Fibroblast of the aortic adventitia (primary cell): ENCODE results near the gene SFXN4. TPM values are rescaled to one million over a fixed set of nuclear protein-coding genes. Genes with fewer than 3 reads are reported as not detected.
"Not testable (repeated sequence)": the region's sequence is repeated elsewhere in the genome, so short reads cannot be mapped to it uniquely, and the experiment has no call there.

Experiments
- DNase-seq: peaks from one replicate; pipeline ENCODE4 v3.0.0-alpha.2; 2010; ENCODE audit warnings: low read depth
- H3K4me3 ChIP-seq: 2 replicates; pipeline ENCODE4 v1.5.1; 2011; ENCODE audit warnings: low read depth, mild to moderate bottlenecking, control low read depth, low read length, moderate library complexity
- total RNA-seq: library from RNA; depleted of rRNA; stranded (reverse); fragments of >200 nt; gene quantifications from 2 replicates; pipeline ENCODE4 v1.2.3, GENCODE V29; 2012; ENCODE audit warnings: low replicate concordance
- TF ChIP-seq, protein P1 (sequence below): IDR thresholded peaks from 2 replicates; pipeline ENCODE4 v1.5.1; 2011; ENCODE audit warnings: mild to moderate bottlenecking, low read length, control low read depth, inconsistent platforms; ENCODE audit not compliant: insufficient read depth

Gene SFXN4
- total RNA-seq, 1 donor: 25.6 TPM

DNA sequence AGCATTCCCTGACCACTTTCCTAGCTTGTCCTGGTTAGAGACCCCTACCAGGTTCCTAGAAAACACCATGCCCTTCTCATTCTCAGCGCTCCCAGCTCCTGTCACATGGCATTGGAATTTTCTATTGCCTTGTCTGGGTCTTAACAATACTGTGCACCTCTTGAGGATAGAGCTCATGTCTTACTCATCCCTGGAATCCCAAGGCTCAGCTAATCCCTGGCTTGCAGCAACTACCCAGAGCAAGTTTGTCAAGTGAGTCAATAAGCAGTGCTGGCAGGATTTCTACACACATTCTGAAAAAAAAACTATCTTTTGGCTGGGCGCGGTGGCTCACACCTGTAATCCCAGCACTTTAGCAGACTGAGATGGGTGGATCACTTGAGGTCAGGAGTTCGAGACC, 24.8 kb upstream of the SFXN4 start:
- DNase-seq: peak; percentile 96
- TF ChIP-seq, protein P1, sequence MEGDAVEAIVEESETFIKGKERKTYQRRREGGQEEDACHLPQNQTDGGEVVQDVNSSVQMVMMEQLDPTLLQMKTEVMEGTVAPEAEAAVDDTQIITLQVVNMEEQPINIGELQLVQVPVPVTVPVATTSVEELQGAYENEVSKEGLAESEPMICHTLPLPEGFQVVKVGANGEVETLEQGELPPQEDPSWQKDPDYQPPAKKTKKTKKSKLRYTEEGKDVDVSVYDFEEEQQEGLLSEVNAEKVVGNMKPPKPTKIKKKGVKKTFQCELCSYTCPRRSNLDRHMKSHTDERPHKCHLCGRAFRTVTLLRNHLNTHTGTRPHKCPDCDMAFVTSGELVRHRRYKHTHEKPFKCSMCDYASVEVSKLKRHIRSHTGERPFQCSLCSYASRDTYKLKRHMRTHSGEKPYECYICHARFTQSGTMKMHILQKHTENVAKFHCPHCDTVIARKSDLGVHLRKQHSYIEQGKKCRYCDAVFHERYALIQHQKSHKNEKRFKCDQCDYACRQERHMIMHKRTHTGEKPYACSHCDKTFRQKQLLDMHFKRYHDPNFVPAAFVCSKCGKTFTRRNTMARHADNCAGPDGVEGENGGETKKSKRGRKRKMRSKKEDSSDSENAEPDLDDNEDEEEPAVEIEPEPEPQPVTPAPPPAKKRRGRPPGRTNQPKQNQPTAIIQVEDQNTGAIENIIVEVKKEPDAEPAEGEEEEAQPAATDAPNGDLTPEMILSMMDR: no peak
- no peak overlapping the region for H3K4me3 ChIP-seq

DNA sequence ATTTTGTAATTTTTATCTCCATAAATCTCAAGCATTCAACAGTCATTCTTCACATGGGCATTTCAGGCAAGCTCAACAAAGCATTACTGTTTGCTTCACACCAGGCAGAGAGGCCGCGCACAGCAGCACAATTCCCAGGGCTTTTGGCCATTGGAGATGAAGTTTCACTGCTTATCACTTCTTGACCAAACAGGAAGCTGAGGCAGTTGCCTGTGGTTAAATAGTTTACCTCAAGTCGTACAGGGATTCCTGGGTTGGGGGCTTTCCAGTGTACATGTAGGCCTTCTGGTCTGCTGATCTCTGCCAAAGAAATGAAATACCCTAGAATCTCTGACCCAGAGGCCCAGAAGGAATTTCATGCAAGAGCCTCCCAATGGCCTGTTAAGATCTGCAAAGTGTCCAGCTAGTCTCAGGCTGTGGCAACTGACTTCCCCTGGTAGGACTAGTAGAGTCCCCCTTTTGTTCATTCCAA, 24.3 kb upstream of the SFXN4 start:
- TF ChIP-seq, protein P1: no peak
- no peak overlapping the region for H3K4me3 ChIP-seq
- peak; percentile 77 for DNase-seq

GRCh38 chr10:119183664-119184412, 18.3 kb upstream of the SFXN4 start:
- no peak overlapping the region for H3K4me3 ChIP-seq
- peak; percentile 45 for DNase-seq
- TF ChIP-seq, protein P1: no peak

GRCh38 chr10:119180850-119181400, 15.4 kb upstream of the SFXN4 start:
- not testable (repeated sequence) for DNase-seq, H3K4me3 ChIP-seq

DNA sequence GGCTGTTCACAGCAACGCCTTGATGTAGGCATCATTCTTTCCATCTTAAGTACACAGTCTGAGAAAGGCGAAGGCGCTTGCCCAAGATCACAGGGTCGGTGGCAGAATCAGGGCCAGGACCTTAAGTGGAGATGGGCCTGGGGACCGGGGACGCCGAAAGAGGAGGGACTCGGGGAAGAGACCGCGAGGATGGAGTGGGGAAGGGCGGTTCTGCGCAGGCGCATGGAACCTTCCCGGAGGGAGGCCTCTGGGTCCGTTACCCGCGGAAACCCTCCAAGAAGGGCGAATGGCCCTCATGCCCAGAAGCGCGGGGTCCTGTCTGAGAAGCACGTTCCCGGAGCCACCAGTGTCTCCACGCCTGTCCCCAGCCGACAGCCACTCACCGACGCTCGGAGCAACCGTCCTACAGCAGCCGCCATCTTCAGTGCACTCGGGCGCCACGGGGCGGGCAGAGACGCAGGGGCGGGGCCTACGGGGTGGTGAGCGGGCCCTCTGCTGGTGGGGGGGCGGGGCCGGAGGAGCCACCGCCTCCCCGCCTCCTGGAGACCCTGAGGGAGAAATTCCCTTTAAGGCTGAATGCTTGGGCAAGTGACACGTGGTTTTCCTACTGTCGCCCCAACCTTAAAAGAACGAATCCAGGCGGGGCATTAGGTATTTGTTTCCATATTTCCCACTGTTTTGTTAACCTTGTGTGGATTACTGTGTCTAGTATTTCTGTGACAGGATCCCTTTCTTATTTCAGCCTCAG, 13.0 kb upstream of the SFXN4 start, which contains the start of gene PRDX3:
TSS of gene PRDX3 (minus strand) at position 441 of the 748 bp plus-strand sequence. CDS start at position 419, 22 bp downstream.
- TF ChIP-seq, protein P1: no peak

DNA sequence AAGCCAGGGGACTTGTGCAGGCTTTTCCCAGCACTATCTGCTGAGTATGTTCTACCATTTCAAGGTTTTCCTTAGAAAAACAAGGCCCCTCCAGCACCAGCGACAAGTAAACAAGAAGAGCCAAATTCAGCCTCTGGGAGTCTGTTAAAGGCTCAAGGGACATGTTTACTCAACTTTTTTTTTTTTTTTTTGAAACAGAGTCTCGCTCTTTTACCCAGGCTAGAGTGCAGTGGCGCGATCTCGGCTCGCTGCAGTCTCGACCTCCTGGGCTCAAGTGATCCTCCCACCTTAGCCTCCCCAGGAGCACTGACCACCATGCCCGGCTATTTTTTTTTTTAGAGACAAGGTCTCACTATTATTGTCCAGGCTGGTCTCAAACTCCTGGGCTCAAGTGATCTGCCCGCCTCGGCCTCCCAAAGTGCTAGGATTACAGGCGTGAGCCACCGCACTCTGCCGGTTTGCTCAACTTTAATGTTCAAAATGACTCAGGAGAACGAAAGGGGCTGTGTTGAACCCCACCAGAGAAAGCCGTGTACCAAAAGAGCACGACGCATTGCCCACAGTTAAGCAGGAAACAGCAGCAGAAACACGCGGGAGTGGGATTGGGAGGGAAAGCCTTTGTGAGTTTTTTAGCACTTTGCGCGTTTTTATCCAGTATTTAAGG, 12.3 kb upstream of the SFXN4 start:
- DNase-seq: no peak
- peak overlapping the region; percentile 98 for H3K4me3 ChIP-seq
- TF ChIP-seq, protein P1: no peak

More for the DNA sequence above, 13.0 kb upstream of the SFXN4 start, which contains the start of gene PRDX3:
- DNase-seq: peak; percentile 81
- H3K4me3 ChIP-seq: peak within 1 kb of the TSS; percentile 98
